Airway epithelial cell (primary cell): ENCODE results near the gene TMEM272. TPM values are rescaled to one million over a fixed set of nuclear protein-coding genes. Genes with fewer than 3 reads are reported as not detected.

Source experiments
- total RNA-seq: library from RNA; depleted of rRNA; stranded (reverse); fragments of >200 nt; gene quantifications from 2 replicates; pipeline ENCODE4 v1.2.3, GENCODE V29; 2015

The TMEM272 gene
- total RNA-seq: not detected in 2 replicates

GRCh38 chr13:51844862-51845573 is at the start of gene TMEM272:
Gene TMEM272 (minus strand): TSS chr13:51845177. CDS start chr13:51838530, 6,647 bp downstream.

GRCh38 chr13:51861723-51862300 is 16.8 kb upstream of the TMEM272 start, which contains the start of gene CCDC70:
Gene CCDC70 (plus strand): TSS chr13:51861969. CDS start chr13:51865412, 3,443 bp downstream.

GRCh38 chr13:51803422-51804294 is 41.3 kb downstream of the TMEM272 start, which contains the start of gene DHRS12:
Gene DHRS12 (minus strand): TSS chr13:51804163. CDS start chr13:51799659, 4,504 bp downstream.

Other genes with a start within 250 kb of the TMEM272 start
- gene DHRS12, start 41.0 kb downstream of the TMEM272 start, total RNA-seq: 2.3 and 4.6 TPM in 2 replicates
- gene CCDC70, start 16.8 kb upstream of the TMEM272 start, total RNA-seq: not detected in 2 replicates
- 4.5 and 5.3 TPM in 2 replicates for gene ATP7B, start 166.3 kb upstream of the TMEM272 start, total RNA-seq
- 5.4 and 10.1 TPM in 2 replicates for gene ALG11, start 167.2 kb upstream of the TMEM272 start, total RNA-seq
- 6.1 and 7.1 TPM in 2 replicates for gene UTP14C, start 179.5 kb upstream of the TMEM272 start, total RNA-seq